Astrocyte of the cerebellum (primary cell): ENCODE results near the gene SGIP1.

Experiments
- DNase-seq: peaks from one replicate; pipeline ENCODE4 v3.0.0-alpha.2; 2011; ENCODE audit warnings: low read depth
- H3K4me3 ChIP-seq: 2 replicates; pipeline ENCODE4 v1.5.1; 2011; ENCODE audit warnings: mild to moderate bottlenecking, low read depth, low read length, moderate library complexity
- CTCF ChIP-seq: IDR thresholded peaks from 2 replicates; pipeline ENCODE4 v1.5.1; 2012; ENCODE audit warnings: low read length, low read depth, moderate library complexity, mild to moderate bottlenecking; ENCODE audit errors: missing control alignments
- in situ Hi-C: cut with HindIII; loops from 2 replicates; pipeline ENCODE4 v1.10.0; 2017; ENCODE audit warnings: low sequenced_read_pairs

SGIP1 gene

GRCh38 chr1:66654643-66655042 is 120.7 kb downstream of the SGIP1 start:
- no peak for TF ChIP-seq CTCF

GRCh38 chr1:66671455-66671854 is 137.5 kb downstream of the SGIP1 start:
- no peak for DNase-seq
- no peak for TF ChIP-seq CTCF
- in situ Hi-C loops, result no loop called here
- no peak overlapping the region for H3K4me3 ChIP-seq

More at GRCh38 chr1:66654643-66655042, 120.7 kb downstream of the SGIP1 start:
- DNase-seq, result no peak
- H3K4me3 ChIP-seq, result no peak overlapping the region
- in situ Hi-C loops, result no loop called here

GRCh38 chr1:66676613-66677298 is 142.8 kb downstream of the SGIP1 start:
- TF ChIP-seq CTCF, result no peak
- DNase-seq, result peak; percentile 56
- in situ Hi-C loops, result no loop called here
- H3K4me3 ChIP-seq, result no peak overlapping the region

GRCh38 chr1:66678146-66678545 is 144.2 kb downstream of the SGIP1 start:
- DNase-seq, result no peak
- TF ChIP-seq CTCF, result no peak
- in situ Hi-C loops, result no loop called here
- no peak overlapping the region for H3K4me3 ChIP-seq

- H3K4me3 ChIP-seq, result no peak overlapping the region
- TF ChIP-seq CTCF, result no peak
- in situ Hi-C loops, result no loop called here
- DNase-seq, result no peak
Measured at GRCh38 chr1:66679140-66679539, 145.2 kb downstream of the SGIP1 start.

GRCh38 chr1:66681686-66682085 is 147.7 kb downstream of the SGIP1 start:
- in situ Hi-C loops, result no loop called here
- no peak for TF ChIP-seq CTCF
- no peak overlapping the region for H3K4me3 ChIP-seq
- no peak for DNase-seq
